Measurements from ENCODE around the gene RPS6KA2.

GRCh38 chr6:166400181-166400580 is 226.9 kb downstream of the RPS6KA2 start:
- TF ChIP-seq CTCF (IDR thresholded peaks at IDR 0.05) (no peak), POLR2A (IDR thresholded peaks at IDR 0.05) (no peak)
